Activated naive CD8-positive, alpha-beta T cell treated with anti-CD3 and anti-CD28 coated beads for 36 hours (primary cell): ENCODE data around the gene COL26A1. TPM values are rescaled to one million over a fixed set of nuclear protein-coding genes. Genes with fewer than 3 reads are reported as not detected.

Experiments used
- total RNA-seq, 2 experiments: library from RNA; stranded (reverse); gene quantifications; one replicate each; pipeline ENCODE4 v1.2.3, GENCODE V29; 2021

COL26A1 gene
- total RNA-seq, 2 experiments from 2014 or later = not detected

Other genes with a start within 250 kb of the COL26A1 start
- gene SERPINE1, start 235.8 kb upstream of the COL26A1 start, total RNA-seq = under 1 TPM; 0.06 to 0.27 TPM
- gene AP1S1, start 208.4 kb upstream of the COL26A1 start, total RNA-seq = 10 to 100 TPM; 30.1 to 38.4 TPM
- not detected for gene VGF, start 197.3 kb upstream of the COL26A1 start, total RNA-seq
- gene NAT16, start 182.6 kb upstream of the COL26A1 start, total RNA-seq = not detected
- not detected for gene MOGAT3, start 161.8 kb upstream of the COL26A1 start, total RNA-seq
- 10 to 100 TPM; 19.5 to 22.7 TPM for gene PLOD3, start 145.3 kb upstream of the COL26A1 start, total RNA-seq
- gene ZNHIT1, start 144.7 kb upstream of the COL26A1 start, total RNA-seq = 10 to 100 TPM; 37.3 to 38.5 TPM
- 10 to 100 TPM; 12.8 to 13.3 TPM for gene CLDN15, start 125.1 kb upstream of the COL26A1 start, total RNA-seq
- gene FIS1, start 117.8 kb upstream of the COL26A1 start, total RNA-seq = 100 to 1,000 TPM; 106 to 109 TPM
- 1 to 10 TPM; 6.5 to 7.0 TPM for gene IFT22, start 41.1 kb upstream of the COL26A1 start, total RNA-seq